CD14-positive monocyte (primary cell): Measurements from ENCODE around the gene MOCOS. TPM values are rescaled to one million over a fixed set of nuclear protein-coding genes. Genes with fewer than 3 reads are reported as not detected.

ENCODE experiments used
- DNase-seq, 3 donors: peaks; one replicate each; pipeline ENCODE4 v3.0.0-alpha.2; 2011 to 2022
- H2AFZ ChIP-seq: 2 replicates; pipeline ENCODE4 v1.6.0; 2012; ENCODE audit warnings: mild to moderate bottlenecking, low read depth, low read length, inconsistent platforms; ENCODE audit not compliant: insufficient read depth, poor library complexity, severe bottlenecking
- H3K27ac ChIP-seq, 2 donors: 1 replicate in 1 of 2; 2 replicates in 1 of 2; pipeline ENCODE4 v1.5.1; 2012 to 2013; ENCODE audit warnings: low read length in 2 of 2, control low read depth in 1 of 2, inconsistent platforms in 1 of 2, low read depth in 1 of 2, mild to moderate bottlenecking in 1 of 2
- H3K27me3 ChIP-seq, 2 donors: one replicate each; pipeline versions ENCODE4 v1.6.0 to v1.6.1; 2011 to 2013; ENCODE audit warnings: low read length in 2 of 2; ENCODE audit not compliant: control insufficient read depth in 2 of 2, insufficient read depth in 2 of 2
- H3K36me3 ChIP-seq, 2 donors: replicated peaks in 1 of 2; 1 replicate in 1 of 2; 2 replicates in 1 of 2; pipeline versions ENCODE4 v1.5.1 to v1.6.1; 2012 to 2013; ENCODE audit warnings: low read length in 2 of 2, control low read depth in 1 of 2, inconsistent platforms in 1 of 2, mild to moderate bottlenecking in 1 of 2; ENCODE audit not compliant: insufficient read depth in 2 of 2, control insufficient read depth in 1 of 2
- H3K4me1 ChIP-seq, 2 donors: 1 replicate in 1 of 2; 2 replicates in 1 of 2; pipeline versions ENCODE4 v1.5.1 to v1.6.1; 2012 to 2013; ENCODE audit warnings: low read length in 2 of 2, control low read depth in 1 of 2, inconsistent platforms in 1 of 2, mild to moderate bottlenecking in 1 of 2, moderate library complexity in 1 of 2; ENCODE audit not compliant: insufficient read depth in 2 of 2, control insufficient read depth in 1 of 2
- H3K4me2 ChIP-seq: replicated peaks from 2 replicates; pipeline ENCODE3; 2012; ENCODE audit warnings: low read length, moderate library complexity, mild to moderate bottlenecking; ENCODE audit not compliant: poor library complexity, severe bottlenecking; ENCODE audit errors: extremely low read depth
- H3K4me3 ChIP-seq, 3 experiments: fragments of 200-600 bp in 1 of 3; sonication (generic) in 1 of 3; replicated peaks in 1 of 3; 1 replicate in 2 of 3; 2 replicates in 1 of 3; pipeline ENCODE4 v1.5.1; 2011 to 2013; ENCODE audit warnings: low read length in 3 of 3, mild to moderate bottlenecking in 3 of 3, control low read depth in 2 of 3, low read depth in 2 of 3, inconsistent platforms in 1 of 3, moderate library complexity in 1 of 3
- H3K79me2 ChIP-seq: 2 replicates; pipeline ENCODE4 v1.6.0; 2012; ENCODE audit warnings: mild to moderate bottlenecking, control low read depth, inconsistent platforms, low read length, moderate library complexity; ENCODE audit not compliant: insufficient read depth
- H3K9ac ChIP-seq: 2 replicates; pipeline ENCODE4 v1.6.0; 2017; ENCODE audit warnings: low read length, mild to moderate bottlenecking; ENCODE audit not compliant: insufficient read depth, poor library complexity, severe bottlenecking
- H3K9me3 ChIP-seq, 2 donors: replicated peaks in 1 of 2; 1 replicate in 1 of 2; 2 replicates in 1 of 2; pipeline versions ENCODE4 v1.5.1 to v1.6.1; 2012 to 2013; ENCODE audit warnings: low read length in 2 of 2, control low read depth in 1 of 2; ENCODE audit not compliant: control insufficient read depth in 1 of 2, insufficient read depth in 1 of 2
- H4K20me1 ChIP-seq: 2 replicates; pipeline ENCODE4 v1.6.0; 2012; ENCODE audit warnings: mild to moderate bottlenecking, low read length, control low read depth, moderate library complexity; ENCODE audit not compliant: insufficient read depth
- H3K27ac Mint-ChIP-seq, 7 donors: one replicate each; pipeline ENCODE4 v1.8.0; 2020; ENCODE audit warnings: mild to moderate bottlenecking in 7 of 7, mixed read lengths in 7 of 7, moderate library complexity in 6 of 7, inconsistent platforms in 2 of 7
- H3K27me3 Mint-ChIP-seq, 3 donors: one replicate each; pipeline ENCODE4 v1.8.0; 2021 to 2022; ENCODE audit warnings: low read depth in 3 of 3, mild to moderate bottlenecking in 3 of 3, mixed read lengths in 3 of 3, moderate library complexity in 3 of 3, inconsistent platforms in 1 of 3
- H3K36me3 Mint-ChIP-seq, 2 donors: one replicate each; pipeline ENCODE4 v1.8.0; 2020; ENCODE audit warnings: mixed read lengths in 2 of 2, inconsistent platforms in 1 of 2, mild to moderate bottlenecking in 1 of 2
- H3K4me1 Mint-ChIP-seq: one replicate; pipeline ENCODE4 v1.8.0; 2020; ENCODE audit warnings: mild to moderate bottlenecking, mixed read lengths
- H3K4me3 Mint-ChIP-seq, 2 donors: one replicate each; pipeline ENCODE4 v1.8.0; 2020; ENCODE audit warnings: mild to moderate bottlenecking in 2 of 2, mixed read lengths in 2 of 2, moderate library complexity in 1 of 2
- H3K9me3 Mint-ChIP-seq, 7 donors: one replicate each; pipeline ENCODE4 v1.8.0; 2020 to 2022; ENCODE audit warnings: mixed read lengths in 7 of 7, mild to moderate bottlenecking in 6 of 7, moderate library complexity in 6 of 7, inconsistent platforms in 2 of 7
- WGBS: methylation state at CpG from one replicate; pipeline ENCODE4 v1.1.5; 2013; ENCODE audit warnings: missing lambda C conversion rate; ENCODE audit not compliant: insufficient coverage; 5-methylcytosine and 5-hydroxymethylcytosine counted together
- intact Hi-C, 2 donors: fragments of 100-400 bp; cut with micrococcal nuclease; formaldehyde crosslinking; loops; one replicate each; pipeline versions ENCODE4 v1.15.0 to v1.15.1; 2023
- polyA plus RNA-seq, 3 donors: library from polyadenylated mRNA; depleted of rRNA in 1 of 3; unstranded in 2 of 3; stranded (reverse) in 1 of 3; fragments of 300-500 nt in 2 of 3; fragments of >200 nt in 1 of 3; fragmentation: Illumina TruSeq in 2 of 3; gene quantifications; 1 replicate in 2 of 3; 2 replicates in 1 of 3; pipeline ENCODE4 v1.2.3, GENCODE V29; 2012 to 2021
- TF ChIP-seq, protein P1 (sequence below): fragments of 200-600 bp; IDR thresholded peaks from one replicate; pipeline ENCODE4 v1.8.0; 2022; ENCODE audit warnings: antibody characterized with exemption, mild to moderate bottlenecking

The MOCOS gene
- polyA plus RNA-seq, 3 donors = 0.03 to 0.05 TPM; not detected in 1

DNA sequence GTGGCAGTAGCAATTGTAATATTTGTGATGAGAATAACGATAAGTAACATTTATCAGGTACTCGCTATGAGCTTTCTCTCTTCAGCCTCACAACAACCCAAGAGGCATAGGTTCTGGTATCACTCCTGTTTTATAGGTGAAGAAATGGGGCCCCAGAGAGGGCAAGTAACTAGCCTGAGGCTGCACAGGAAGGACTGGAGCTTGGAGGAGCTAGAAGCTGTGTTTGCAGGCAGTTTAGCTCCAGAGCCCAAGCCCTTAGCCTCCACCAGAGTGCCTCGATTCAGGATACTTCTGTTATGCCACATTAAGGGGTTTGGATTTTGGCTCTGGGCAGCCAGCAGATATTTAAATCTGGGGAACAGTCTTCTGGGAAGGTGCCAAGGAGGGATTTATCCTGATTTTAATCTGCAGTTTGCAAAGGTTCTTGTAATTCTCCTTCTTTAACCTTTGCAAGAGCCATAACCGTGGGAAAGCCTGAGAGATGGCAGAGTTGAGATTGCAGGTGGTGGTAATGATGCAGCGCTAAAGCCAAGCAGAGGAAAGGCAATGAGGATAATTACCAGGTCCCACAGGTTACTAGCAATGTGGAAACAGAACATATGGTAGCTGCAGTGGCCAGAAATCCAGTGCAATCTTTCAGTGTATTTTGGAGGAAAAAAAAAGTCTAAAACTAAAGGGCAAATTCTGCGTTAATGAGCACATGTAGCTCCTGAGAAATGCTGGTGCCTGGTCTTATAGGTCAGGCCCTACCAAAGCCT, 9.1 kb downstream of the MOCOS start:
- Histone ChIP-seq H2AFZ (no peak overlapping the region), H3K27me3 (no peaks in the 10 kb centered on the region), H3K4me3 (no peak overlapping the region), H3K9ac (no peak overlapping the region), H3K36me3 (no peaks in the 10 kb centered on the region), H3K4me2 (no peak overlapping the region), H3K9me3 (no peaks in the 10 kb centered on the region), H4K20me1 (no peaks in the 10 kb centered on the region), H3K79me2 (no peaks in the 10 kb centered on the region), H3K27ac (no peak overlapping the region), H3K4me1 (no peaks in the 10 kb centered on the region)
- no peak for DNase-seq
- Mint-ChIP-seq H3K9me3 (peaks cover 0 to 3% (median 0%) of the 10 kb centered on the region in 7 donors), H3K27ac (no peak overlapping the region), H3K36me3 (no peaks in the 10 kb centered on the region), H3K4me3 (no peak overlapping the region), H3K4me1 (no peaks in the 10 kb centered on the region), H3K27me3 (peaks cover 4 to 9% (median 5%) of the 10 kb centered on the region in 3 donors)
- 87% methylated on average over 4 of the region's 6 CpGs for WGBS
- TF ChIP-seq, protein P1, sequence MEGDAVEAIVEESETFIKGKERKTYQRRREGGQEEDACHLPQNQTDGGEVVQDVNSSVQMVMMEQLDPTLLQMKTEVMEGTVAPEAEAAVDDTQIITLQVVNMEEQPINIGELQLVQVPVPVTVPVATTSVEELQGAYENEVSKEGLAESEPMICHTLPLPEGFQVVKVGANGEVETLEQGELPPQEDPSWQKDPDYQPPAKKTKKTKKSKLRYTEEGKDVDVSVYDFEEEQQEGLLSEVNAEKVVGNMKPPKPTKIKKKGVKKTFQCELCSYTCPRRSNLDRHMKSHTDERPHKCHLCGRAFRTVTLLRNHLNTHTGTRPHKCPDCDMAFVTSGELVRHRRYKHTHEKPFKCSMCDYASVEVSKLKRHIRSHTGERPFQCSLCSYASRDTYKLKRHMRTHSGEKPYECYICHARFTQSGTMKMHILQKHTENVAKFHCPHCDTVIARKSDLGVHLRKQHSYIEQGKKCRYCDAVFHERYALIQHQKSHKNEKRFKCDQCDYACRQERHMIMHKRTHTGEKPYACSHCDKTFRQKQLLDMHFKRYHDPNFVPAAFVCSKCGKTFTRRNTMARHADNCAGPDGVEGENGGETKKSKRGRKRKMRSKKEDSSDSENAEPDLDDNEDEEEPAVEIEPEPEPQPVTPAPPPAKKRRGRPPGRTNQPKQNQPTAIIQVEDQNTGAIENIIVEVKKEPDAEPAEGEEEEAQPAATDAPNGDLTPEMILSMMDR = no peak
- intact Hi-C loops = no loop called here

DNA sequence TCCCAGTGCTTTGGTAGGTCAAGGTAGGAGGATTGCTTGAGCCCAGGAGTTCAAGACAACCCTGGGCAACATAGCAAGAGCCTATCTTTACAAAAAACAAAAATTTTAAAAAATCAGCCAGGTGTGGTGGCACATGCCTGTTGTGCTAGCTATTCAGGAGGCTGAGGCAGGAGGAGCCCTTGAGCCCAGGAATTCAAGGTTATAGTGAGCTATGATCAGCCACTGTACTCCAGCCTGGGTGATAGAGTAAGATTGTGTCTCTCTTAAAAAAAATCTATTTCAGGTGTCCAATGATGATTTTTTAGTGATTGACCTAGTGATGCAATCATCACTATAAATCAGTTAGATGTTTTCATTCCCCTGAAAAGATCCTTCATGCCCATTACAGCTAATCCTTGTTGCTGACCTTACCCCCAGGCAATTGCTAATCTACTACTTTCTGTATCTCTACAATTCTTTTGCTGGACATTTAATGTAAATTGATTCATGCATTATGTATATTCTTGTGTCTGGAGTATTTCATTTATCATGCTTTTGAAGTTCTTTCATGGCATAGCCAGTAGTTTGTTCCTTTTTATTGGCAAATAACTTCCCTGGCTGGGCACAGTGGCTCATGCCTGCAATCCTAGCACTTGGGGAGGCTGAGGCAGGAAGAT, 10.3 kb downstream of the MOCOS start:
- H3K4me2 ChIP-seq = no peak overlapping the region
- TF ChIP-seq, protein P1 = no peak
- no peak overlapping the region for H3K9ac ChIP-seq
- H3K9me3 ChIP-seq = no peaks in the 10 kb centered on the region
- peaks cover 2 to 9% (median 5%) of the 10 kb centered on the region in 3 donors for H3K27me3 Mint-ChIP-seq
- no peaks in the 10 kb centered on the region for H4K20me1 ChIP-seq
- H3K4me1 Mint-ChIP-seq = no peaks in the 10 kb centered on the region
- intact Hi-C loops = no loop called here
- no peaks in the 10 kb centered on the region for H3K79me2 ChIP-seq
- H3K27me3 ChIP-seq = no peaks in the 10 kb centered on the region
- H3K4me1 ChIP-seq = no peaks in the 10 kb centered on the region
- H3K9me3 Mint-ChIP-seq = peaks cover 0 to 5% (median 0%) of the 10 kb centered on the region in 7 donors
- H3K4me3 Mint-ChIP-seq = no peak overlapping the region
- H2AFZ ChIP-seq = no peak overlapping the region
- no peaks in the 10 kb centered on the region for H3K36me3 Mint-ChIP-seq
- no peak overlapping the region for H3K27ac ChIP-seq
- no peak overlapping the region for H3K4me3 ChIP-seq
- DNase-seq = no peak
- no peaks in the 10 kb centered on the region for H3K36me3 ChIP-seq
- H3K27ac Mint-ChIP-seq = no peak overlapping the region
